SHP77 (cell line): ENCODE results near the gene LOXL3.
A peak's percentile ranks its signal among the peaks of the same experiment; 100 is the strongest.

Source experiments
- DNase-seq, 2 experiments: peaks; one replicate each; lab custom pipeline; 2025; lab: John Stamatoyannopoulos, UW

Gene LOXL3

GRCh38 chr2:74526649-74527230 is 27.0 kb downstream of the LOXL3 start:
- no peak for DNase-seq

DNA sequence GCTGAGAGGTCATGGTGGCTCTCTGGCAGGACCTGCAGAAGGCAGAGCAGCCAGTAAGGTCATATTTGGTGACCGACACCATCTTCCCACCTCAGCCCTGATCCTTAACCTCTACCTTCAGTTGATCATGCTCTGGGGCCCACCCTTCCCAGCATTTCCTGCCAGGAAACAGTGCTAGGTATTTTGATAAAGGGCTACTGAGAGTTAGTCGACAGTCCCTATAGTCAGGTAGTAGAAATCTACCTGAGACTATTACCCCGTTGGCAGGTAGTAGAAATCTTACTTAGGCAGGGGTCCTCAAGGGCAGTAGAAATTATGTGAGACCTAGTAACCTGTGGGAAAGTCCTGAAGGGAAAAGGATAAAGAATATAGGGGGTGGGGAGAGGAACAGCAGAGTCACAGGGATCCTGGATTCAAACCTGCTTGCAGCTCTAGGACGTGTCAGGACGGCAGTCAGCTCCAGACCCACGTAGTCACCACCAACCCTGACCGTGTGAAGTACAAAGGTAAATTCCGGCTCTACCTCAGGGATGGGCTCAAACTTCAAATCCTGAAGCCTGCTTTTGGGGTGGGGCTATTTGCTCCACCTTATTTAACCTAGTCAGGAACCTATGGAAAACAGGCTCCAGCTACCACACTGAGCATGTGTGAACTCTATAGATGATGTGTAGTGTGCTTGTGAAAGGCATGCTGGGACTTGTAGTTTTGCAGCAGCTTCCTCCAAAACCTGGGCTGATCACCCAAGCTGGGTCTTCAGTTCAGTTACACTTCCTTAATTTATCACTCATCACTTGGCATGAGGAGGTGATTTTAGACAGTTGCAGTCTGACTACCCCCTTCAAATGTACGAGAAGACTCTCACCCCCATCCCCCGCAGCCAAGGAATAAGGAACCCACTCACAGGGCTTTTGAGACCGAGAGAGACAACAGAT is 27.8 kb downstream of the LOXL3 start, which contains the start of gene DQX1:
Gene DQX1 (minus strand): TSS at position 515 of the 932 bp plus-strand sequence. CDS start 502 bp downstream, at position 13.
- DNase-seq: peak in 1 of 2 experiments; percentile 11

DNA sequence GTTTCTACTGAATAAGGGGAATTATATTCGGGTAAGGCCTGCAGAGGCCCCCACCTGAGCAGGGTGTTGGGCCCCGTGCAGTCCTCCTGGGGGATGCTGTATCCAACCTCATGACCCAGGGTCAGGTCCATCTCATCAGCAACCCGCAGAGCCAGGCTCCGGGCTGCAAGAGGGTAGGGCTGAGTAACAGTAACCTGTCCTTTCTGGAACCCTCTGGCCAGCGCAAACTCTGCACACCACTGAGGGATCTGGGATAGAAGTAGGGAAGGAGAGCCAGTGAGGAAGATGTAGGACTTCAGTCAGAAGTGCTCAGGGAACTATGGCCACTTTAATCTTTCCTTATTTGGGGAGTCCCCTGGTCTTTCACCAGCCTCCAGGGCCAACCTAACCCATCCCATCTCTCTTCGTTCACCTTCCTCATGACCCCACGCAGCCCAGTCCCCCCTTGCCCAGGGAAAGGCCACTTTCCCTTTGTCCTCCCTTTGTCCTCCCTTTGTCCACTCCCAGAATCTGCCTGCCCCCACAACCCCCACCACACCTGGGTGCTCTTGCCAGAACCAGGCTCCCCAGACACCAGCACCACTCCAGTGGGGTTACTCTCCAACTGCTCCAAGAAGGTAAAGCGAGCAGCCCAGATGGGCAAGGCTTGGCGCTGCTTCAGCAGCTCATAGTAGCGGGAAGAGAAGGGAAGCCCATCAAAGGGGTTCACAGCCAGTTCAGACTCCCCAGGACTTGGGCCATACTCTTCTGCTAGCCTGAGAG is 28.6 kb downstream of the LOXL3 start:
- no peak for DNase-seq

GRCh38 chr2:74524005-74524404 is 29.7 kb downstream of the LOXL3 start:
- DNase-seq: no peak

GRCh38 chr2:74522516-74522915 is 31.2 kb downstream of the LOXL3 start:
- DNase-seq: no peak

DNA sequence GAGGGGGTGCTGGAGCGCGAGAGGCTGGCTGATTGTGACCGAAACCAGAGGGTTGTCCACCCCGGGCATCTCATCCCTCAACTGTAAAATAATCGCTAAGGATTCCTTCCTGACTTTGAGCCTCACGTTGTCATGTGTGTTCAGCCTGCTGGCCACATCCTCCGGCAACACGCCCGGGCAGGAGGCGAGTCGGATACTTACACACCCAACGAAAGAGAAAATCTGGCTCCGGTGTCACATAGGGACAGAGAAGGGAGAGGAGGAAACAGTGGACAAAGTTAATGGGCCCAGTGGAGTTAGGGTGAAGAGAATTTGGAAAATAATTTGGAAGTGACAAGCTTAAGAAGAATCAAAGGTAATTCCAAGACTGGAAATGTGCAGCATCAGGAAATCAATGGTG is 37.1 kb downstream of the LOXL3 start:
- no peak for DNase-seq

GRCh38 chr2:74515981-74516633 is 37.6 kb downstream of the LOXL3 start:
- DNase-seq: no peak

GRCh38 chr2:74515271-74515980 is 38.3 kb downstream of the LOXL3 start:
- DNase-seq: no peak

GRCh38 chr2:74514368-74515270 is 39.1 kb downstream of the LOXL3 start, which contains the start of gene TLX2:
Gene TLX2, plus strand, starts transcription at chr2:74514450. Its CDS starts 357 bp downstream, at chr2:74514807.
- no peak for DNase-seq

DNA sequence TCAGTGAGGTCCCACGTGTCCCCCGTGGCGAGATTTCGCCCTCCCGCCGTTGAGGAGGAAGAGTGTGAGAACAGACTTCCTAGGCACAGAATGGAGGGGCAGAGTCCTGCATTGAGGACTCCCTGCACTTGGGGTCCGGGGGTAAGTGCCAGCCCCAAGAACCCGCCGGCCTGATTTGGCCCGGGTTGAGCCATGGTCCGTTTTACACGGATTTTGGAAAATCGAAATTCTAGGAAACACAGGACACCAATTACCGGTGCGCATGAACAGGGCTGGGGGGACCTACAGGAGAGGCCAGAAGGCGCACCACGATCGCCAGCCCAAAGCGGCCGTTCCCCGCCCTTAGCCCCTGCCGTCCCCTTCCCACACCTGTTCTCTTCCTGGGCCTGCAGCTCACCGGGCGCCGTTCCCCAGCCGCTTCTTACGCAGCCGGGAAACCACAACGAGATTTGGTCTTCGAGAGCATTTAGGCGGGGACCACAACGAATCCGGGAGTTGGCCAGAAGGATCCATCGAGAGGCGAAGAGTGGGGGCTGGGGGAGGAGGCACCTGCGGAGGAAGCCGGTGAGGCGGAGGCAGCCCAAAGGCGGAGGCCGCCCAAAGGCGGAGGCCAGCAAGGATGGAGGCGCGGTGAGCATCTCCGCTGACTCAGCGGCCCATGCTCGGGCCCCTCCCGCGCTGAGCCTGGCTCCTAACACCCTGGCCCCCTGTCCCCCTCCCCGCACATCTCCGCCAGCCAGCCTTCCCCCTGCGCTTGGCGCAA is 40.0 kb downstream of the LOXL3 start:
- DNase-seq: no peak

DNA sequence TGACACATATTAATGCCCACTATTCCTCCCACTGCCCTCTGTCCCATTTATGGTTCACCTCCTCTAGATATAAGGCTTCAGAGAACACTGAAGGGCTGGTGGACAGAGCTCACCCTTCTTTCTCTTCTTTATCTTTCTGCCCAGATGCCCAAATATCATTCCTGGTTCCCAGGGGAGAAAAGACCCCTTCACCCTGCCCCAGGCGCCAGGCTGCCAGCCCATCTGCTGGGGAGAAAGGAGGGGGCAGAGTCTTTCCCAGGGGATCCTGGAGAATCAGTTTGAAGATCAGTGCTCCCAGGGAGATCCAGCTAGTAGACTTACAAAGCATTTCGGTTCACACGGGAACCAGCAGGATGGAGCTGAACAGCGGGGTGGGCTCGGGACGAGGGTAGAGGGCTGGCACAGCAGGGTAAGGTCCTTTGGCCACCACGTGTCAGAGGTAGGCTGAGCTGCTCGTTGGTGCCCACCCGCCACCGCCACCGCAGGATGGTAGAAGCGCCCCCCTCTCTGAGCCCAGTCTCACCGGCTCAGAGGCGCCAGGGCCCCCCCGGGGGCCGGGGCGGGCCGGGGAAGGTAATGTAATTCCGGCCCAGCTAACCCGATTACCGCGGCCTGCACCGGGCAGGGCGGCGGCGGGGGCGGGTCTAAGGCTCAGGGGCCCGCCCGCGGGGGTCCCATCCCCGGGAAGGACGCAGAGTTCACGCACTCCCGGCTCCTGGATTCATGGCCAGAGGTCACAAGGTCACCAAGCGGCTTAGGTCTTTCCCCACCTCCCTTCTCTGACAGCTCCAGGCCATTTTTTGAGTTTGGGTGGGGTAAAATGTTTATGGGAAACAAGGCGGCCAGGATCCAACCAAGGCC is 40.8 kb downstream of the LOXL3 start:
- no peak for DNase-seq

DNA sequence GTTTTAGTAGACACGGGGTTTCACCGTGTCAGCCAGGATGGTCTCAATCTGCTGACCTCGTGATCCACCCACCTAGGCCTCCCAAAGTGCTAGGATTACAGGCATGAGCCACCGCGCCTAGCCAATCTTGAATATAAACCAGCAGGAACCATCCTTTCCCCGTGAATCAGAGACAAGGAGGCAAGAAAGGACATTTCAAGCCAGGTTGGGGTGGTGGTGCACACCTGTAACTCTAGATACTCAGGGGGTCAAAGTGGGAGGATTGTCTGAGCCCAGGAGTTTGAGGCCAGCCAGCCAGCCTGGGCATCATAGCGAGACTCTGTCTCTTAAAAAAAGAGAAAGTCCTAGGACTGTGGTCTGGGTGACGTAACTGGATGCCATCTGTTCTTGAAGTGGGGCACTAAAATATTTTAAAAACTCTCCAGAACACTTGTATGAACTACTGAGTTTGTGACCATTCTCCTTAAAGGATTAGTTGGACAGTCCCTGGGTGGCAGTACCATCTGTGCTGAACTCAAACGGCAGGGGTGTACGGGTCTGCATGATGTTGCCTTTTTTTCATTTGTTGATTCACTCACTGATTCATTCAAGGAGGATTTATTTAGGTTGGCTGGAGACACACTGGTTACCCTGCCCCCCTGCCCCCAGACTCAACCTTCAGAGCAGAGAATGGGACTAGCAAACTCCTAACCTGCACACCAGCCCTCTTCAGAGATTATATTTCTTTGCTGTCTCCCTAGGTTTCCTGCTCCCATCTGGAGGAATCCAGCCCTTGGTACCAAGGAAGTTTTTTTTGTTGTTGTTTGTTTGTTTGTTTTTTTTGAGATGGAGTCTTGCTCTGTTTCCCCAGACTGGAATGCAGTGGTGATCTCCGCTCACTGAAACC is 42.4 kb downstream of the LOXL3 start:
- DNase-seq: no peak

- no peak for DNase-seq
Measured at GRCh38 chr2:74510272-74510671, 43.5 kb downstream of the LOXL3 start.

DNA sequence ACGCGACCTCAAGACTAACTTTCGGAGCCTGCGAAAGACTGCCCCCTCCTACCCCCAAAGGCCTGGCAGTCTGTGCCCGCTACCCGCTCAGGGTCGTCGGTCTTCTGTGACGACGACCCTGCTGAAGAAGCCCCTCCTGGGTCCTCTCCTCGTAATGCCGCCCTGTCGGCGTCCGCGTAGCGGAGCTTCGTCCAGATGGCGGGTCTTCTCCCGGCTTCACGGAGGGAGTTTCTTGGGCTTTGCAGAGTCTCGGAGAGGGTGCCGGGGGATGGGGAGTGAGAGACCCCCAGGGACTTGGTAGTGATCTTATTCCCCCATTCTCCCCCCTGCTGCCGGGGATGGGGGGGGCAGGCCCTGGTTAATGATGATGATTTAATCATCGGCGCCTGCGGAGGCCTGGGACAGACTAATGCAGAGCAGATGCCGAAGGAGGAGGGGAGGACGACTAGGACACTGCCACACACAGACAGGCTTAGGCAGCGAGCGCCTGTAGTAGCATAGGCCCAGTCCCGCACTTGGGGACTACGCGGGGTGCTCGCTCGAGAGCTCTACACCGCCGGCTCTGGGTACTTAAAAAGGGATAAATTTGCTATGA is 45.7 kb downstream of the LOXL3 start:
- DNase-seq: peak in 1 of 2 experiments; percentile 39

GRCh38 chr2:74507145-74507925 is 46.4 kb downstream of the LOXL3 start, which contains the start of gene PCGF1:
Gene PCGF1, minus strand, starts transcription at chr2:74507695. Its CDS starts 27 bp downstream, at chr2:74507668.
- peak; percentile 96 to 97 for DNase-seq
